Skeletal muscle tissue (tissue), 4 donors: ENCODE measurements around the gene CEP70. TPM values are rescaled to one million over a fixed set of nuclear protein-coding genes. Genes with fewer than 3 reads are reported as not detected.
A peak's percentile ranks its signal among the peaks of the same experiment; 100 is the strongest.

Experiments
- H3K27ac ChIP-seq: one replicate; pipeline ENCODE4 v1.7.0; 2013; ENCODE audit warnings: mild to moderate bottlenecking, low read depth, low read length, inconsistent platforms
- H3K27me3 ChIP-seq, 3 donors: one replicate each; pipeline ENCODE4 v1.7.0; 2013; ENCODE audit warnings: low read length in 3 of 3; ENCODE audit not compliant: control insufficient read depth in 3 of 3, insufficient read depth in 3 of 3
- H3K36me3 ChIP-seq, 3 donors: one replicate each; pipeline ENCODE4 v1.7.0; 2013; ENCODE audit warnings: low read length in 3 of 3; ENCODE audit not compliant: control insufficient read depth in 3 of 3, insufficient read depth in 3 of 3
- H3K4me1 ChIP-seq, 3 donors: one replicate each; pipeline ENCODE4 v1.7.0; 2013; ENCODE audit warnings: low read length in 3 of 3, mild to moderate bottlenecking in 3 of 3; ENCODE audit not compliant: control insufficient read depth in 3 of 3, insufficient read depth in 3 of 3
- H3K4me3 ChIP-seq, 3 donors: one replicate each; pipeline ENCODE4 v1.7.0; 2013; ENCODE audit warnings: low read length in 3 of 3
- H3K9ac ChIP-seq, 3 donors: one replicate each; pipeline ENCODE4 v1.7.0; 2013; ENCODE audit warnings: low read length in 3 of 3, mild to moderate bottlenecking in 3 of 3, moderate library complexity in 2 of 3, low read depth in 1 of 3
- H3K9me3 ChIP-seq, 3 donors: one replicate each; pipeline ENCODE4 v1.7.0; 2013; ENCODE audit warnings: low read length in 3 of 3; ENCODE audit not compliant: control insufficient read depth in 3 of 3
- total RNA-seq: library from RNA; depleted of rRNA; stranded (reverse); fragments of >200 nt; gene quantifications from one replicate; pipeline ENCODE4 v1.2.3, GENCODE V29; 2014
- donor health status: Osteomylitis.

The CEP70 gene
- total RNA-seq, 1 donor from 2014 or later, result 64.7 TPM

GRCh38 chr3:138465925-138466324 lies 128.1 kb downstream of the CEP70 start:
- no peak overlapping the region for H3K9ac ChIP-seq
- H3K27ac ChIP-seq, result no peak overlapping the region
- H3K4me3 ChIP-seq, result no peak overlapping the region
- no peaks in the 10 kb centered on the region for H3K9me3 ChIP-seq
- H3K27me3 ChIP-seq, result no peaks in the 10 kb centered on the region
- H3K4me1 ChIP-seq, result peaks cover 15 to 32% (median 21%) of the 10 kb centered on the region in 3 donors
- H3K36me3 ChIP-seq, result no peaks in the 10 kb centered on the region

- H3K9ac ChIP-seq, result no peak overlapping the region
- no peaks in the 10 kb centered on the region for H3K9me3 ChIP-seq
- no peaks in the 10 kb centered on the region for H3K36me3 ChIP-seq
- no peaks in the 10 kb centered on the region for H3K27me3 ChIP-seq
- peaks cover 15 to 29% (median 21%) of the 10 kb centered on the region in 3 donors for H3K4me1 ChIP-seq
- no peak overlapping the region for H3K27ac ChIP-seq
- H3K4me3 ChIP-seq, result no peak overlapping the region
These were observed 128.6 kb downstream of the CEP70 start for GRCh38 chr3:138465451-138465850.

- H3K4me1 ChIP-seq, result peaks cover 18 to 21% (median 18%) of the 10 kb centered on the region in 3 donors
- no peak overlapping the region for H3K4me3 ChIP-seq
- H3K27ac ChIP-seq, result no peak overlapping the region
These were observed 129.6 kb downstream of the CEP70 start for GRCh38 chr3:138464491-138464860.

GRCh38 chr3:138463724-138464490 lies 130.2 kb downstream of the CEP70 start:
- no peak overlapping the region for H3K9ac ChIP-seq
- no peak overlapping the region for H3K27ac ChIP-seq
- no peak overlapping the region for H3K4me3 ChIP-seq
- no peaks in the 10 kb centered on the region for H3K36me3 ChIP-seq
- H3K27me3 ChIP-seq, result no peaks in the 10 kb centered on the region
- peaks cover 15 to 17% (median 15%) of the 10 kb centered on the region in 3 donors for H3K4me1 ChIP-seq
- no peaks in the 10 kb centered on the region for H3K9me3 ChIP-seq

More at GRCh38 chr3:138464491-138464860, 129.6 kb downstream of the CEP70 start:
- no peaks in the 10 kb centered on the region for H3K27me3 ChIP-seq
- H3K36me3 ChIP-seq, result no peaks in the 10 kb centered on the region
- no peak overlapping the region for H3K9ac ChIP-seq
- no peaks in the 10 kb centered on the region for H3K9me3 ChIP-seq

- no peaks in the 10 kb centered on the region for H3K36me3 ChIP-seq
- H3K9ac ChIP-seq, result no peak overlapping the region
- peaks cover 11 to 13% (median 13%) of the 10 kb centered on the region in 3 donors for H3K4me1 ChIP-seq
- no peak overlapping the region for H3K27ac ChIP-seq
- H3K9me3 ChIP-seq, result no peaks in the 10 kb centered on the region
- H3K27me3 ChIP-seq, result no peaks in the 10 kb centered on the region
- H3K4me3 ChIP-seq, result no peak overlapping the region
These were observed 132.2 kb downstream of the CEP70 start for GRCh38 chr3:138461896-138462295.

- no peaks in the 10 kb centered on the region for H3K27me3 ChIP-seq
- H3K4me3 ChIP-seq, result no peak overlapping the region
- no peaks in the 10 kb centered on the region for H3K36me3 ChIP-seq
- no peak overlapping the region for H3K9ac ChIP-seq
- no peaks in the 10 kb centered on the region for H3K9me3 ChIP-seq
- H3K4me1 ChIP-seq, result peaks cover 12 to 16% (median 15%) of the 10 kb centered on the region in 3 donors
- no peak overlapping the region for H3K27ac ChIP-seq
These were observed 132.8 kb downstream of the CEP70 start for GRCh38 chr3:138461246-138461645.

GRCh38 chr3:138460536-138461205 lies 133.4 kb downstream of the CEP70 start:
- Histone ChIP-seq H3K4me1 (peaks cover 12 to 19% (median 15%) of the 10 kb centered on the region in 3 donors), H3K9me3 (no peaks in the 10 kb centered on the region)

GRCh38 chr3:138459619-138460535 lies 134.2 kb downstream of the CEP70 start:
- Histone ChIP-seq H3K27ac (no peak overlapping the region), H3K4me1 (peaks cover 12 to 21% (median 15%) of the 10 kb centered on the region in 3 donors), H3K9ac (peak overlapping the region in 1 of 3 donors; percentile 16), H3K4me3 (no peak overlapping the region), H3K36me3 (no peaks in the 10 kb centered on the region), H3K9me3 (no peaks in the 10 kb centered on the region), H3K27me3 (no peaks in the 10 kb centered on the region)

More at GRCh38 chr3:138460536-138461205, 133.4 kb downstream of the CEP70 start:
- H3K27ac ChIP-seq, result no peak overlapping the region
- H3K4me3 ChIP-seq, result no peak overlapping the region
- no peaks in the 10 kb centered on the region for H3K36me3 ChIP-seq
- H3K9ac ChIP-seq, result no peak overlapping the region
- H3K27me3 ChIP-seq, result no peaks in the 10 kb centered on the region

- Histone ChIP-seq H3K4me1 (peaks cover 12 to 21% (median 15%) of the 10 kb centered on the region in 3 donors), H3K27me3 (no peaks in the 10 kb centered on the region), H3K9me3 (no peaks in the 10 kb centered on the region), H3K4me3 (no peak overlapping the region), H3K9ac (peak overlapping the region in 2 of 3 donors; percentile 16 to 20), H3K36me3 (no peaks in the 10 kb centered on the region), H3K27ac (no peak overlapping the region)
These were observed 135.1 kb downstream of the CEP70 start for GRCh38 chr3:138458774-138459499.
